Hepatocyte (in vitro differentiated cells): ENCODE data around the gene MEGF11. TPM values are rescaled to one million over a fixed set of nuclear protein-coding genes. Genes with fewer than 3 reads are reported as not detected.

Experiments
- DNase-seq: peaks from one replicate; pipeline ENCODE4 v3.0.0-alpha.2; 2016; ENCODE audit warnings: low spot score
- H2AFZ ChIP-seq: fragments of 200-600 bp; sonication (generic); 2 replicates; pipeline ENCODE4 v1.6.0; 2016; ENCODE audit warnings: antibody characterized with exemption, mild to moderate bottlenecking
- H3K27ac ChIP-seq: fragments of 200-600 bp; sonication (generic); 2 replicates; pipeline ENCODE4 v1.5.1; 2016; ENCODE audit warnings: mild to moderate bottlenecking
- H3K27me3 ChIP-seq: fragments of 200-600 bp; sonication (generic); 2 replicates; pipeline ENCODE4 v1.6.1; 2016
- H3K36me3 ChIP-seq: fragments of 200-600 bp; sonication (generic); replicated peaks from 2 replicates; pipeline ENCODE4 v1.5.1; 2016; ENCODE audit warnings: low read depth; ENCODE audit not compliant: insufficient read depth
- H3K4me1 ChIP-seq: fragments of 200-600 bp; sonication (generic); 2 replicates; pipeline ENCODE4 v1.5.1; 2016; ENCODE audit warnings: mild to moderate bottlenecking, moderate library complexity; ENCODE audit not compliant: insufficient read depth
- H3K4me2 ChIP-seq: fragments of 200-600 bp; sonication (generic); 2 replicates; pipeline ENCODE4 v1.6.0; 2016
- H3K4me3 ChIP-seq: fragments of 200-600 bp; sonication (generic); 2 replicates; pipeline ENCODE4 v1.5.1; 2016; ENCODE audit warnings: mild to moderate bottlenecking
- H3K79me2 ChIP-seq: fragments of 200-600 bp; sonication (generic); 2 replicates; pipeline ENCODE4 v1.6.0; 2017; ENCODE audit warnings: mild to moderate bottlenecking
- H3K9me2 ChIP-seq: fragments of 200-600 bp; sonication (generic); replicated peaks from 2 replicates; pipeline ENCODE4 v1.6.0; 2017; ENCODE audit warnings: mild to moderate bottlenecking; ENCODE audit not compliant: insufficient read depth
- H3K9me3 ChIP-seq: fragments of 200-600 bp; sonication (generic); 2 replicates; pipeline ENCODE4 v1.5.1; 2016; ENCODE audit warnings: low read depth, mild to moderate bottlenecking
- H4K20me1 ChIP-seq: fragments of 200-600 bp; sonication (generic); 2 replicates; pipeline ENCODE4 v1.6.0; 2016; ENCODE audit warnings: mild to moderate bottlenecking; ENCODE audit not compliant: insufficient read depth, poor library complexity, severe bottlenecking
- EZH2 ChIP-seq: fragments of 200-600 bp; sonication (generic); IDR thresholded peaks from 2 replicates; pipeline ENCODE4 v1.6.1; 2016; ENCODE audit warnings: antibody characterized with exemption, mild to moderate bottlenecking, borderline replicate concordance
- EZH2phosphoT487 ChIP-seq: fragments of 200-600 bp; sonication (generic); IDR thresholded peaks from one replicate; pipeline ENCODE4 v1.6.1; 2018; ENCODE audit warnings: antibody characterized with exemption, mild to moderate bottlenecking, low read depth, moderate library complexity; ENCODE audit not compliant: unreplicated experiment, severe bottlenecking
- WGBS: methylation state at CpG from one replicate; pipeline ENCODE4 v1.1.6; 2016; ENCODE audit warnings: low lambda C conversion rate; ENCODE audit errors: missing lambda C conversion rate; 5-methylcytosine and 5-hydroxymethylcytosine counted together
- polyA plus RNA-seq: library from polyadenylated mRNA; unstranded; fragments of >200 nt; fragmentation: Nextera tagmentation; extraction: Ambion mirVana; gene quantifications from 2 replicates; pipeline ENCODE4 v1.2.1, GENCODE V29; 2016
- total RNA-seq: library from RNA; depleted of rRNA; stranded (reverse); fragments of >200 nt; gene quantifications from 2 replicates; pipeline ENCODE4 v1.2.3, GENCODE V29; 2014
- TF ChIP-seq, protein P1 (sequence below): fragments of 200-600 bp; sonication (generic); IDR thresholded peaks from 2 replicates; pipeline ENCODE4 v1.5.1; 2016; ENCODE audit warnings: antibody characterized with exemption, mild to moderate bottlenecking; ENCODE audit not compliant: poor library complexity

Gene MEGF11
- total and polyA plus RNA-seq, 2 experiments from 2014 or later: 0.07 to 0.25 TPM

DNA sequence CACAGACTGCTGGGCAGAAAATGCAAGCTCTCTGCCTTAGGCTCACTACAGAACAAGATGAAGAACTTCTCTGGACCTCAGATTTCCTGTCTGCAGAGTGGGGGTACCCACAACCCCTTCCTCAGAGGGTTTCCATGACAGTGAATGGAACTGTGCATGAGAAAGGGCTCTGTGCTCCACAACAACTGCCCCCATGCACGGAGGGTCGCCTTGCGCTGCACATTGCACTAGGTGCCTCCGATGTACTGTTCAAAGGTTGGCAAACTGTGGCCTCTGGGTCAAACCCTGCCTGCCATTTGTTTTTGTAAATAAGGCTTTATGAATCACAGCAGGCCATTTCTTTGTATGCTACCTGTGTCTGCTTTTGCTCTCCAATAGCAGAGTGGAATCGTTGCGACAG is 212.3 kb downstream of the MEGF11 start:
- TF ChIP-seq EZH2phosphoT487: no peak
- TF ChIP-seq EZH2: no peak
- TF ChIP-seq, protein P1, sequence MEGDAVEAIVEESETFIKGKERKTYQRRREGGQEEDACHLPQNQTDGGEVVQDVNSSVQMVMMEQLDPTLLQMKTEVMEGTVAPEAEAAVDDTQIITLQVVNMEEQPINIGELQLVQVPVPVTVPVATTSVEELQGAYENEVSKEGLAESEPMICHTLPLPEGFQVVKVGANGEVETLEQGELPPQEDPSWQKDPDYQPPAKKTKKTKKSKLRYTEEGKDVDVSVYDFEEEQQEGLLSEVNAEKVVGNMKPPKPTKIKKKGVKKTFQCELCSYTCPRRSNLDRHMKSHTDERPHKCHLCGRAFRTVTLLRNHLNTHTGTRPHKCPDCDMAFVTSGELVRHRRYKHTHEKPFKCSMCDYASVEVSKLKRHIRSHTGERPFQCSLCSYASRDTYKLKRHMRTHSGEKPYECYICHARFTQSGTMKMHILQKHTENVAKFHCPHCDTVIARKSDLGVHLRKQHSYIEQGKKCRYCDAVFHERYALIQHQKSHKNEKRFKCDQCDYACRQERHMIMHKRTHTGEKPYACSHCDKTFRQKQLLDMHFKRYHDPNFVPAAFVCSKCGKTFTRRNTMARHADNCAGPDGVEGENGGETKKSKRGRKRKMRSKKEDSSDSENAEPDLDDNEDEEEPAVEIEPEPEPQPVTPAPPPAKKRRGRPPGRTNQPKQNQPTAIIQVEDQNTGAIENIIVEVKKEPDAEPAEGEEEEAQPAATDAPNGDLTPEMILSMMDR: no peak
- 85% methylated on average over 6 of the region's 6 CpGs for WGBS
- Histone ChIP-seq H3K4me1 (peaks cover 12% of the 10 kb centered on the region), H3K27me3 (peaks cover 23% of the 10 kb centered on the region), H4K20me1 (no peaks in the 10 kb centered on the region), H3K9me2 (no peaks in the 10 kb centered on the region), H3K4me2 (no peak overlapping the region), H3K4me3 (no peak overlapping the region), H2AFZ (no peak overlapping the region), H3K79me2 (no peaks in the 10 kb centered on the region), H3K27ac (no peak overlapping the region), H3K36me3 (no peaks in the 10 kb centered on the region), H3K9me3 (no peaks in the 10 kb centered on the region)
- DNase-seq: no peak

DNA sequence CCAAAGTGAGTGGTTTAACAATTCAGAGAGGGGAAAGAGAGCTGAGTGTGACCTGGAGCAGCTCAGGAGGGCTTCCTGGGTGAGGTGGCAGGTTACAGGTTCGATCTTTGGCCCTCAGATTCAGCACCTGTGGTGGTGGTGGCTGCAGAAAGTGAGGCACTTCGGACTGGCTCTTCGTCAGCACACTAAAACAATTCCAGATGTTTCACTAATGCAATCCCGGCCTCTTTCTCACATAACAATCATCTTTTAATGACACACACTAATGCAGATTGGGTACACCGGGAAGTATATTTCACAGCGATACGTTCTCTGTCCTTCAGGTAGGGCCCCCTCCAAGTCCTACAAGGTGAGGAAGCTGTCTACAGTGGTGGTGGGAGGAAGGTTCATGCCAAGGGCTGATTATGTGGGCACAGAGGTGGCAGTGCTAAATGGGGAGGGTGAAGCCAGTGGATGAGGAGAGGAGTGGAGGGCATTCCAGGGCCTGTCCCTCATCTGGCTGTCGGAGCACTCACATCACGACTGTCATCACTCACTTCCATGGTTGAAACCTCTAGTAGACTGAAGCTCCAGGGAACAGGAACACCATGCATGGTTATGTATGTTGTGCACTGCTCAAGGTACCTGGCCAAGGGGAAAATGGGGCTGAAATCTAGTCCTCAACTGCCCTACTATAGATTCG is 213.2 kb downstream of the MEGF11 start:
- H3K27ac ChIP-seq: no peak overlapping the region
- no peaks in the 10 kb centered on the region for H4K20me1 ChIP-seq
- no peak overlapping the region for H2AFZ ChIP-seq
- WGBS: 64% methylated on average over 10 of the region's 10 CpGs
- no peaks in the 10 kb centered on the region for H3K9me2 ChIP-seq
- TF ChIP-seq EZH2 (no peak), EZH2phosphoT487 (no peak)
- TF ChIP-seq, protein P1: no peak
- no peak overlapping the region for H3K4me2 ChIP-seq
- no peak for DNase-seq
- H3K4me3 ChIP-seq: no peak overlapping the region
- H3K27me3 ChIP-seq: peaks cover 23% of the 10 kb centered on the region
- no peaks in the 10 kb centered on the region for H3K9me3 ChIP-seq
- H3K36me3 ChIP-seq: no peaks in the 10 kb centered on the region
- H3K79me2 ChIP-seq: no peaks in the 10 kb centered on the region
- peaks cover 12% of the 10 kb centered on the region for H3K4me1 ChIP-seq

DNA sequence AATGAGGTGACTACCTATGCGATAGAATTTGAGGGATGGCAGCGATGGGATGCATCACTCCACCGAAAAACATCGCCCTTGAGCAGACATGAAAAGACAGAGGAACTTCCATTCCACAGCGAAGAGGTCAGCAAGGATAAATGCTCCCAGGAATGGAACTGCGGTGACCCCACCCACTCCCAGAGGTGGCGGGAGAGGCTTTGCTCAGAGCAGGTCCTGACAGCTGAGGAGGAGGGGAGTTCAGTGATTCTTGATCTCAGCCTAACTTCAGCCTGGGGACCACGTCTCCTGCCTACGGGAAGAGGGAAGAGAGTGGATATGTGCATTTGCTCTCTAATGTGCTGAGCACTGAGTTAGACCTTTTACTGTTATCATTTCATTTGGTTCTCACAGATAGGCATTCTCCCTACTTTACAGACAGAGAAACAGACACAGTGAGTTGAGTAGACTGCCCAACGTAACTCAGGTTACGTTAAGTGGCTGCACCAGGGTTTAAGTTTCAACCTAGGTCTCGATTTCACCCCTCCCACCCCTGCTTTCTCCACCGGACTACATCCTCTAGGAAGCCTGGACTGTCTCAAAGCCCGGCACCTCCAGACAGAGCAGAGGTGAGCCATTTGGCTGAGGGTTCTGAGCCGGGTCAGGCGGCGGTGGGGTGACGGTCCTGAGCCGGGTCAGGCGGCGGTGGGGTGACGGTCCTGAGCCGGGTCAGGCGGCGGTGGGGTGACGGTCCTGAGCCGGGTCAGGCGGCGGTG is 214.3 kb downstream of the MEGF11 start:
- Histone ChIP-seq H3K4me2 (no peak overlapping the region), H3K9me3 (no peaks in the 10 kb centered on the region), H3K79me2 (no peaks in the 10 kb centered on the region), H4K20me1 (no peaks in the 10 kb centered on the region), H3K27ac (no peak overlapping the region), H3K4me1 (peaks cover 12% of the 10 kb centered on the region), H3K36me3 (no peaks in the 10 kb centered on the region), H3K4me3 (no peak overlapping the region), H3K27me3 (peaks cover 23% of the 10 kb centered on the region), H2AFZ (no peak overlapping the region), H3K9me2 (no peaks in the 10 kb centered on the region)
- TF ChIP-seq EZH2phosphoT487 (no peak), EZH2 (no peak)
- TF ChIP-seq, protein P1: no peak
- DNase-seq: no peak
- 55% methylated on average over 22 of the region's 29 CpGs for WGBS
